ENCODE data around the gene GALE. TPM values are rescaled to one million over a fixed set of nuclear protein-coding genes. Genes with fewer than 3 reads are reported as not detected.

GALE gene
- total RNA-seq, 1 donor from 2014 or later, result 131 TPM

GRCh38 chr1:23748016-23748415, 52.5 kb downstream of the GALE start:
- TF ChIP-seq, protein P1, sequence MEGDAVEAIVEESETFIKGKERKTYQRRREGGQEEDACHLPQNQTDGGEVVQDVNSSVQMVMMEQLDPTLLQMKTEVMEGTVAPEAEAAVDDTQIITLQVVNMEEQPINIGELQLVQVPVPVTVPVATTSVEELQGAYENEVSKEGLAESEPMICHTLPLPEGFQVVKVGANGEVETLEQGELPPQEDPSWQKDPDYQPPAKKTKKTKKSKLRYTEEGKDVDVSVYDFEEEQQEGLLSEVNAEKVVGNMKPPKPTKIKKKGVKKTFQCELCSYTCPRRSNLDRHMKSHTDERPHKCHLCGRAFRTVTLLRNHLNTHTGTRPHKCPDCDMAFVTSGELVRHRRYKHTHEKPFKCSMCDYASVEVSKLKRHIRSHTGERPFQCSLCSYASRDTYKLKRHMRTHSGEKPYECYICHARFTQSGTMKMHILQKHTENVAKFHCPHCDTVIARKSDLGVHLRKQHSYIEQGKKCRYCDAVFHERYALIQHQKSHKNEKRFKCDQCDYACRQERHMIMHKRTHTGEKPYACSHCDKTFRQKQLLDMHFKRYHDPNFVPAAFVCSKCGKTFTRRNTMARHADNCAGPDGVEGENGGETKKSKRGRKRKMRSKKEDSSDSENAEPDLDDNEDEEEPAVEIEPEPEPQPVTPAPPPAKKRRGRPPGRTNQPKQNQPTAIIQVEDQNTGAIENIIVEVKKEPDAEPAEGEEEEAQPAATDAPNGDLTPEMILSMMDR (conservative IDR thresholded peaks at IDR 0.05; ENCODE audit: low read depth, low read length), result no peak
- H3K4me3 ChIP-seq (ENCODE audit: low read depth, low read length), result no peak overlapping the region
- DNase-seq (ENCODE audit: low read depth), result no peak

Other genes starting within 250 kb of the GALE start
- 76.0 and 154 TPM in 2 replicates for gene ID3, start 241.3 kb downstream of the GALE start, total RNA-seq
- gene RPL11, start 108.9 kb downstream of the GALE start, total RNA-seq, result 1,041 and 1,407 TPM in 2 replicates
- 27.9 and 30.2 TPM in 2 replicates for gene ELOA, start 57.3 kb downstream of the GALE start, total RNA-seq
- 39.0 and 47.0 TPM in 2 replicates for gene PITHD1, start 22.3 kb downstream of the GALE start, total RNA-seq
- 129 and 160 TPM in 2 replicates for gene LYPLA2, start 9.6 kb downstream of the GALE start, total RNA-seq
- 22.1 and 38.5 TPM in 2 replicates for gene HMGCL, start 24.7 kb upstream of the GALE start, total RNA-seq
- 31.9 and 33.8 TPM in 2 replicates for gene FUCA1, start 67.5 kb upstream of the GALE start, total RNA-seq
- gene CNR2, start 112.6 kb upstream of the GALE start, total RNA-seq, result not detected in 2 replicates
- gene PNRC2, start 159.1 kb upstream of the GALE start, total RNA-seq, result 92.1 and 100 TPM in 2 replicates
- 97.3 and 100 TPM in 2 replicates for gene SRSF10, start 179.6 kb upstream of the GALE start, total RNA-seq

Data from epithelial cell of proximal tubule (primary cell).